ENCODE measurements around the gene ZFYVE9.

ZFYVE9 gene

GRCh38 chr1:52259886-52260285 is 118.0 kb downstream of the ZFYVE9 start:
- DNase-seq: no peak

GRCh38 chr1:52263153-52263910 is 121.4 kb downstream of the ZFYVE9 start:
- no peak for DNase-seq

DNA sequence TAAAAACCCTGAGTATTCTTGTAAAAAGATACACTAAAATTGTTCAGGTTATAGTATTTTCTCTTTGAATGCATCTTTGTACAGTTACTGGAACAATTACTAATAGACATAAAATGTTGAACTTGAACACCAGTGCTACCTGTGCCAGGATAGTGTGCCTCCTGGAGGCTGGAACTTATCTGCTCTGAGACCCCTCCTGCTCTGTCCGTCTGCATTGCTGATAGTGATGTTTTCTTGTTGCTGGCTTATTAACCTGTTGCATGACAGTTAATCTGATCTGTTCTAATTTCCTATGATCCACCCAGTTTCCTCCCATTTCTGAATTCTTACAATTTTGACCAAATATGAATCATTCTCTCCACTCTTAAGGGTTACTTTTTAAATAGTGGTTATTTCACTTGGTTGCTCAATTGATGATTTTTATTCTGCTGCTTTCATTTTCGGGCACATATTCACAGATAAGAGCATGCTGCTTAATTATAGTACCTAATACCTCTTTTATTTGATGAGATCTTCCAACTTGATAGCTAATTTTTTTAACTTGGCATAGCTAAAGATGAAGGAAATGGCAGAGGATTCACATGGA is 122.7 kb downstream of the ZFYVE9 start:
- DNase-seq: no peak

DNA sequence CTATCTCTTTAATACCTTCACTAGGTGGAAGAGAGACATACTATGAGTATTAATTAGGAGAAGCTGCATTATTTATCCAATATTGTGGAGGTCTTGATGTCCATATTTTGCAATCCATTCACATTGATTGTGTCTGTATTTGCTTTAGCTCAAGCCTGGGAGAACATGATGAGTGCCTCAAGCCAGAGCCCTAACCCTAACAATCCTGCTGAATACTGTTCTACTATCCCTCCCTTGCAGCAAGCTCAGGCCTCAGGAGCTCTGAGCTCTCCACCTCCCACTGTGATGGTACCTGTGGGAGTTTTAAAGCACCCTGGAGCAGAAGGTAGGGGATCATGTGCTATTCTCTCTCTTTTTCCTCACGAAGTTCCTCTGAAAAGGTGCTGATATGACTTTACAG is 124.6 kb downstream of the ZFYVE9 start:
- no peak for DNase-seq

GRCh38 chr1:52268372-52268771 is 126.5 kb downstream of the ZFYVE9 start:
- no peak for DNase-seq

GRCh38 chr1:52281518-52281917 is 139.6 kb downstream of the ZFYVE9 start:
- no peak for DNase-seq

DNA sequence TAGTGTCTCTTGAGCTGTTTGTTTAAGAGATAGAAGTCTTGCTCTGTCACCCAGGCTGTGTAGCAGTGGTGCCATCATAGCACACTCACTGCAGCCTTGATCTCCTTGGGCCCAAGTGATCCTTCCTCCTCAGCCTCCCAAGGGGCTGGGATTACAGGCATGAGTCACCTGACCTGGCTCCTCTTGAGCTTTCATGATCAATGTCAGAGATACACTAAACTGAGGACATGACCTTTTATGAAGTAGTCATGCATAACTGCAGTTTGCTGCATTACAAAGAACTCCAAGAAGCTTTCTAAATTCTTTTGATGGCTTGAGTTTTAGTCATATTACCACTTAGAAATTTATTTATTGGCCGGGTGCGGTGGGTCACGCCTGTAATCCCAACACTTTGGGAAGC is 146.4 kb downstream of the ZFYVE9 start:
- no peak for DNase-seq

DNA sequence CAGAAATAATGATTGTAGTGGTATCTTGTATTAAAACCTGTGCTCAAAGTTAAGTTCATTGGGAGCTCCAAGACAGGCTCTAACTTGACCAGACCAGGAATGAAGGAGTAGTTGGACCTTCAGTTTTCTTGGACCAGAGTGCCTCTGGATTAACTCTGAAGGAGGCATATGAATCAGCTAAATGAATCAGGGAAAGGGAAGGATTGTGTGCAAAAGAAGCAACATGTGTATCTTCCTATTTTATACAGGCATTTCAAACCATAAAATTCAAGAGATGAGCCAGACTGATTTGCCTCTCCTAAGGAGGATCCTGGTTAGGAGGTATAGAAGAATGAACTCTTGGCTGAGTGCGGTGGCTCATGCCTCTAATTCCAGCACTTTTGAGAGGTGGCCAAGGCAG is 152.7 kb downstream of the ZFYVE9 start:
- no peak for DNase-seq

- no peak for DNase-seq
Measured at GRCh38 chr1:52296345-52296744, 154.5 kb downstream of the ZFYVE9 start.

GRCh38 chr1:52305417-52306226 is 163.7 kb downstream of the ZFYVE9 start:
- DNase-seq: no peak

DNA sequence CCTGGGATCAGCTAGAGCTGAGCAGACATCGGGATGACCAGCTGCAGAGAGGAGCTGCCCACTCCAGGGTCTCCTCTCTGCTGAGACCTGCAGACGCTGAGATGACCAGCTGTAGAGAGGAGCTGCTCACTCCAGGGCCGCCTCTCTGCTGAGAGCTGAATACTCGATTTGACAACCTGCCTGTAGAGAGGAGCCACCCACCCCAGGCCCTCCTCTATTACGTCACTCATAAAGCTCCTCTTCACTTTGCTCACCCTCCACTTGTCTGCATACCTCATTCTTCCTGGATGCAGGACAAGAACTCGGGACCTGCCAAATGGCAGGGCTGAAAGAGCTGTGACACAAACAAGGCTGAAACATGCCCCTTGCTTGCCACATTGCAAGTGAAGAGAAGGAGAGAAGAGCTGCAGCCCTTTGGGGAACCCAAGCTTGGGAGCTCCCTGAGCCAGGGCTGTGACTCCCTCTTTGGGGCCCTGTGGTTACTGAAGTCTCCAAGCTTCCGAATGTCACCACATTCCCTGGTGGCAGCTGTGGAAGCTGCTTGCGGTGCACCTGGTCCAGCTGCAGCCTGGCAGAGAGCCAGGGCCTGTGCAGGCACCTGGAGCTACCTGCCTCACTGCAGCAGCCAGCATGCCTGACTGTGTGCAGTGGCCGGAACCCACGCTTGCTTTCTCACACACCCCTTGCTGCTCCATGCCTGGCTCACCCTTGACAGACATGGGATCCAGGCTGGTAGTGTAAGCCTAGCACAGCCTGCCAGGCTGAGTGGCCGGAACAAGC is 164.5 kb downstream of the ZFYVE9 start:
- DNase-seq: no peak

- no peak for DNase-seq
Measured at GRCh38 chr1:52321061-52321460, 179.2 kb downstream of the ZFYVE9 start.

DNA sequence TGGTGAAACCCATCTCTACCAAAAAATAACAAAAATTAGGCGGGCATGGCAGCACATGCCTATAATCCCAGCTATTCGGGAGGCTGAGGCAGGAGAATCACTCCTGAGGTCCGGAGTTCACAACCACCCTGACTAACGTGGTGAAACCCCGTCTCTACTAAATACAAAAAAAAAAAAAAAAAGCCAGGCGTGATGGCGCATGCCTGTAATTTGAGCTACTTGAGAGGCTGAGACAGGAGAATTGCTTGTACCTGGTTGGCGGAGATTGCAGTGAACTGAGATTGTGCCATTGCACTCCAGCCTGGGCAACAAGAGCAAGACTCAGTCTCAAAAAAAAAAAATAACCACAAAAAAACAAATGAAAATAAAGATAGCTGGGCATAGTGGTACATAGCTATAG is 181.8 kb downstream of the ZFYVE9 start:
- no peak for DNase-seq

DNA sequence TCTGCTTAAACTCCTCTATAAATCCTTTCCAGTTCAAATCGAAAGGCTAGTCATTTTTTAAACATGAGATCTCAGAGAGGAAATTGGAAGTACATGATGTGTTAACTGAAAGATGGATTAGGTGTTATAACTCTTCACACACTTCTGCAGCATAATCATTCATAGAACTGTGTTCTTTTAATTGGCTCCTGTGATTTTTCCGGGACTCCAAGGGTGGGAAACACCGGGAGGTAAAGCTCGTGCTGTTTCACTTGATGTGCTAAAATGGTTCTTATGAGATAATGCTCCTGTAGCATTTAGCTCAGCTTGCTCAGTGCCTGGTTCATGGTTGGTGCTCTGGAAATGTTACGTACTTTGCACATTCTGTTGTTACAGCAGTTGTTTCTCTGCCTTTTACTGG is 183.9 kb downstream of the ZFYVE9 start:
- DNase-seq: no peak

DNA sequence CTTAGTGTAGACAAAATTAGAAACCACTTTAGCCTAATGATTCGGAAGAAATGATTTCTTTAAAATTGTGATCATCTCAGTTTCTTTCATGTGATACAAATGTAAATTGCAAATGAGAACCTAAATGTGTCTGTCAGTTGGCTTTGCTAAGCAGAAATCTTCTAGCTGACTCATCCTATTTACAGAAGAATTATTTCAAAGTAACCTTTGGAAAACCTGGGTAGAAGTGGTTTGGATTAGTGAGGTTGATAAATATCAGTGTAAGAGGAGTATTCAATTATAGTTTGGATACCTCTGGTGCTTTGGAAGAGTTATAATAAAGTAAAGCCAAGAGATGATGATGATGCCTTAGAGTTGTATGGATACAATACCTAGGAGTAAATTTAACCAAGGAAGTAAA is 186.7 kb downstream of the ZFYVE9 start:
- no peak for DNase-seq

- no peak for DNase-seq
Measured at GRCh38 chr1:52332411-52332810, 190.5 kb downstream of the ZFYVE9 start.

- DNase-seq: no peak
Measured at GRCh38 chr1:52334906-52335528, 193.1 kb downstream of the ZFYVE9 start.

DNA sequence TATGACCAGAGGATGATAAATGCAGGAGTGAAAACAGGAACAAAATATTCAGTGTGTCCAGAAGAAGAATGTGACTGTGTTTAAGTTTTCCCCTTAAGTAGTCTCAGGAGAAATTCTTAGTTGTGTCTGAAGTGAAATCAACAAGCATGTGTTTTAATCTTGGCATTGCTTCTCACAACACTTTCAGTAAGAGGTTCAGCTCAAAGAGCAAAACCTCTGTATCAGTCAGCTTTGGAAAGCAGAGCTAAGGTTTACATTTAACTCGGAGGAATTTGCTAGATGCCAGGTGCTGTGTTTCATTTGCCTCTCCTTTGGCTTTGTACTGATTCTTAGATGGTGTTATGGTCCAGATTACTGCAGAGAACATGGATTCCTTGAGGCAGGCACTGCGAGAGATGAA is 195.6 kb downstream of the ZFYVE9 start:
- DNase-seq: no peak

GRCh38 chr1:52341655-52342260 is 199.9 kb downstream of the ZFYVE9 start:
- no peak for DNase-seq

DNA sequence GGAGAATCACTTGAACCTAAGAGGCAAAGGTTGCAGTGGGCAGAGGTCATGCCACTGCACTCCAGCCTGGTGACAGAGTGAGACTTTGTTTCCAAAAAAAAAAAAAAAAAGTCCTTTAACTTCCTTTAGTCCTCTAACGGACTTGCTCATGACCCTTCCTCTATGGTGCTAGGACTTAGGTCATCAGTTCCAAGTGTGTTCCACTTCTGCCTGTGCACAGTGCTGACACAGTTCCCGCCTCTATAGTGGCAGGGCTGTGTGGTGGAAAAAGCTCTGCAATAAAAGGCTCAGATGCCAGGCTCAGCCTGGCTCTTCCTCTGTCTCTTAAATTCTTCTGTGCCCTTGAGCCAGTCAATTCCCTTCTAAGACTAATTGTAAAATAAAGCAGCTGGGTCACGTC is 202.1 kb downstream of the ZFYVE9 start:
- DNase-seq: no peak

DNA sequence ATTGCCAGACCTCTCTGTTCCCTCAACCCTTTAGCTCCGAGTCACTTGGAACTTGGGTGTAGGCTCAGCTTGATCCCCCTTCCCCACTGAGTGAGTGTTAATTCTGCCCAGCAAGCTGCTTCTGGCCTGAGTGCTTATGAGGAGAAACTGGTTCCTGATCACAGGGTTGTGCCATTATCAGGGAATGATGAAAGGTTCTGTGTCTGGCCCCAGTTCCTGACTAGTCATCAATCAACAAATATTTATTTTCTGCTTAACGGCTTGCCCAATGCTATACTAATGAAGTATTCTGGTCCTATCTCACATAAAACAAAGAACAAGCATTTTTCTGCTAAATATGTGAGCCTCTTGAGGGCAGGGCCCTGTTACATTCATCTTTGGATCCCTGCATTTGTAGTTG is 203.4 kb downstream of the ZFYVE9 start:
- no peak for DNase-seq

GRCh38 chr1:52346653-52347052 is 204.8 kb downstream of the ZFYVE9 start:
- no peak for DNase-seq

All from activated T-cell treated with anti-CD3 and anti-CD28 coated beads, Interleukin-2, amount 50 U/mL, for 48 hours (primary cell).